Endothelial cell of umbilical vein (primary cell): ENCODE measurements around the gene PKP3. TPM values are rescaled to one million over a fixed set of nuclear protein-coding genes. Genes with fewer than 3 reads are reported as not detected.

Source experiments
- BruUV-seq: library from RNA; stranded (reverse); fragments of 400-500 nt; replicated peaks from 2 replicates; lab custom pipeline; 2021; lab: Mats Ljungman, UMichigan
- CTCF ChIA-PET: fragments of 300-600, 350-600 bp; sonication (Branson Sonifier 250); formaldehyde crosslinking; loops from one replicate; lab custom pipeline; 2021; ENCODE audit warnings: antibody characterized with exemption, inconsistent platforms; lab: Charles Lee
- POLR2A ChIA-PET: fragments of 300-600, 350-600 bp; sonication (Branson Sonifier 250); formaldehyde crosslinking; loops from one replicate; lab custom pipeline; 2021; ENCODE audit warnings: antibody characterized with exemption, inconsistent platforms; lab: Charles Lee
- DNase-seq: peaks from one replicate; pipeline ENCODE4 v3.0.0-alpha.2; 2011; ENCODE audit warnings: low read depth, low spot score
- FAIRE-seq: peaks from 2 replicates; lab custom pipeline; 2011; peaks lifted over from hg19 to GRCh38; lab: Jason Lieb, UNC
- H2AFZ ChIP-seq: 2 replicates; pipeline ENCODE4 v1.6.0; 2012; ENCODE audit warnings: low read depth, low read length, control low read depth, inconsistent platforms
- H3K27ac ChIP-seq: 2 replicates; pipeline ENCODE4 v1.5.1; 2011; ENCODE audit warnings: low read depth, mild to moderate bottlenecking, control low read depth, low read length, moderate library complexity; ENCODE audit not compliant: insufficient read depth
- H3K27me3 ChIP-seq, 2 experiments: 2 replicates each; pipeline versions ENCODE4 v1.6.0 to v1.6.1; 2011; ENCODE audit warnings: low read length in 2 of 2, mixed read lengths in 1 of 2; ENCODE audit not compliant: control insufficient read depth in 2 of 2, insufficient read depth in 2 of 2
- H3K36me3 ChIP-seq, 2 experiments: 2 replicates in 1 of 2; 3 replicates in 1 of 2; pipeline ENCODE4 v1.5.1; 2011; ENCODE audit warnings: low read length in 2 of 2, mild to moderate bottlenecking in 1 of 2, moderate library complexity in 1 of 2; ENCODE audit not compliant: control insufficient read depth in 2 of 2, insufficient read depth in 2 of 2; ENCODE audit errors: extremely low read depth in 1 of 2
- H3K4me1 ChIP-seq: 3 replicates; pipeline ENCODE4 v1.5.1; 2011; ENCODE audit warnings: mild to moderate bottlenecking, low read length; ENCODE audit not compliant: control insufficient read depth, insufficient read depth; ENCODE audit errors: extremely low read depth
- H3K4me2 ChIP-seq: 2 replicates; pipeline ENCODE4 v1.6.1; 2011; ENCODE audit warnings: low read length, control low read depth, mixed read lengths; ENCODE audit not compliant: insufficient read depth
- H3K4me3 ChIP-seq, 3 experiments: fragments of 200-600 bp in 1 of 3; sonication (generic), shearing (Covaris generic) in 1 of 3; replicated peaks in 1 of 3; 2 replicates each; pipeline ENCODE4 v1.5.1; 2011 to 2016; ENCODE audit warnings: control low read depth in 3 of 3, low read length in 3 of 3, mild to moderate bottlenecking in 2 of 3, inconsistent platforms in 1 of 3, low read depth in 1 of 3, moderate library complexity in 1 of 3; ENCODE audit not compliant: insufficient read depth in 1 of 3
- H3K79me2 ChIP-seq: 2 replicates; pipeline ENCODE4 v1.6.0; 2012; ENCODE audit warnings: low read length, inconsistent platforms; ENCODE audit not compliant: control insufficient read depth, insufficient read depth
- H3K9ac ChIP-seq: replicated peaks from 2 replicates; pipeline ENCODE3; 2011; ENCODE audit warnings: low read length, control low read depth; ENCODE audit not compliant: insufficient read depth; ENCODE audit errors: extremely low read depth
- H3K9me1 ChIP-seq: replicated peaks from 3 replicates; pipeline ENCODE4 v1.6.0; 2011; ENCODE audit warnings: mild to moderate bottlenecking, low read length; ENCODE audit not compliant: control insufficient read depth, insufficient read depth; ENCODE audit errors: extremely low read depth
- H3K9me3 ChIP-seq: replicated peaks from 2 replicates; pipeline ENCODE4 v1.5.1; 2012; ENCODE audit warnings: low read length, inconsistent platforms; ENCODE audit not compliant: control insufficient read depth, insufficient read depth
- H4K20me1 ChIP-seq: replicated peaks from 2 replicates; pipeline ENCODE3; 2011; ENCODE audit warnings: mild to moderate bottlenecking, low read length; ENCODE audit not compliant: control insufficient read depth, insufficient read depth; ENCODE audit errors: extremely low read depth
- CTCF ChIP-seq, 2 donors: IDR thresholded peaks; 1 replicate in 1 of 2; 2 replicates in 1 of 2; pipeline ENCODE4 v1.5.1; 2011; ENCODE audit warnings: low read length in 2 of 2, mild to moderate bottlenecking in 2 of 2, moderate library complexity in 2 of 2, control low read depth in 1 of 2, inconsistent platforms in 1 of 2, low read depth in 1 of 2; ENCODE audit not compliant: insufficient read depth in 1 of 2; ENCODE audit errors: extremely low read depth in 1 of 2
- EZH2 ChIP-seq: IDR thresholded peaks from 2 replicates; pipeline ENCODE4 v1.6.1; 2012; ENCODE audit warnings: borderline replicate concordance, low read depth, mild to moderate bottlenecking, moderate library complexity, low read length, inconsistent platforms; ENCODE audit not compliant: severe bottlenecking
- FOS ChIP-seq: IDR thresholded peaks from 2 replicates; pipeline ENCODE4 v1.6.1; 2011; ENCODE audit warnings: mild to moderate bottlenecking, low read length, moderate library complexity, borderline replicate concordance; ENCODE audit not compliant: insufficient read depth
- GATA2 ChIP-seq: IDR thresholded peaks from 2 replicates; pipeline ENCODE4 v1.7.0; 2011; ENCODE audit warnings: low read depth, mild to moderate bottlenecking, moderate library complexity, mixed read lengths, low read length; ENCODE audit not compliant: insufficient read length, insufficient read depth
- JUN ChIP-seq: IDR thresholded peaks from 2 replicates; pipeline ENCODE4 v1.6.1; 2011; ENCODE audit warnings: borderline replicate concordance, low read depth; ENCODE audit not compliant: insufficient read length, insufficient read depth
- MAX ChIP-seq: IDR thresholded peaks from 2 replicates; pipeline ENCODE4 v1.6.1; 2011; ENCODE audit not compliant: insufficient read depth, insufficient read length
- MYC ChIP-seq: IDR thresholded peaks from one replicate; pipeline ENCODE4 v1.6.1; 2011; ENCODE audit warnings: mild to moderate bottlenecking, low read depth, low read length
- POLR2A ChIP-seq: IDR thresholded peaks from 2 replicates; pipeline ENCODE4 v1.6.1; 2012; ENCODE audit warnings: low read depth, mild to moderate bottlenecking, control low read depth, low read length
- POLR2AphosphoS5 ChIP-seq: IDR thresholded peaks from 2 replicates; pipeline ENCODE4 v1.6.1; 2012; ENCODE audit warnings: low read depth, mild to moderate bottlenecking, control low read depth, low read length, moderate library complexity; ENCODE audit not compliant: insufficient read depth
- dilution Hi-C: fragments of 300-500 bp; cut with MboI; formaldehyde crosslinking; loops from one replicate; pipeline ENCODE4 v1.15.0; 2019; ENCODE audit warnings: low sequenced_read_pairs; ENCODE audit not compliant: extremely low pct_ligation_motif_present
- intact Hi-C: fragments of 100-400 bp; cut with micrococcal nuclease; formaldehyde crosslinking; loops from one replicate; pipeline ENCODE4 v1.10.0; 2022
- polyA plus RNA-seq, 4 experiments: library from polyadenylated mRNA; depleted of rRNA in 3 of 4; stranded (reverse) in 3 of 4; unstranded in 1 of 4; fragments of >200 nt; gene quantifications; 2 replicates each; pipeline versions ENCODE4 v1.2.1 to v1.2.3, GENCODE V29; 2011 to 2012; ENCODE audit warnings: missing spikeins in 1 of 4
- total RNA-seq: library from RNA; stranded (reverse); gene quantifications from 2 replicates; pipeline ENCODE4 v1.2.3, GENCODE V29; 2021

The PKP3 gene
- total and polyA plus RNA-seq, 2 donors (not counting 3 experiments of a cell fraction or from before 2014, with no cell fraction given), result 0.27 to 0.59 TPM

DNA sequence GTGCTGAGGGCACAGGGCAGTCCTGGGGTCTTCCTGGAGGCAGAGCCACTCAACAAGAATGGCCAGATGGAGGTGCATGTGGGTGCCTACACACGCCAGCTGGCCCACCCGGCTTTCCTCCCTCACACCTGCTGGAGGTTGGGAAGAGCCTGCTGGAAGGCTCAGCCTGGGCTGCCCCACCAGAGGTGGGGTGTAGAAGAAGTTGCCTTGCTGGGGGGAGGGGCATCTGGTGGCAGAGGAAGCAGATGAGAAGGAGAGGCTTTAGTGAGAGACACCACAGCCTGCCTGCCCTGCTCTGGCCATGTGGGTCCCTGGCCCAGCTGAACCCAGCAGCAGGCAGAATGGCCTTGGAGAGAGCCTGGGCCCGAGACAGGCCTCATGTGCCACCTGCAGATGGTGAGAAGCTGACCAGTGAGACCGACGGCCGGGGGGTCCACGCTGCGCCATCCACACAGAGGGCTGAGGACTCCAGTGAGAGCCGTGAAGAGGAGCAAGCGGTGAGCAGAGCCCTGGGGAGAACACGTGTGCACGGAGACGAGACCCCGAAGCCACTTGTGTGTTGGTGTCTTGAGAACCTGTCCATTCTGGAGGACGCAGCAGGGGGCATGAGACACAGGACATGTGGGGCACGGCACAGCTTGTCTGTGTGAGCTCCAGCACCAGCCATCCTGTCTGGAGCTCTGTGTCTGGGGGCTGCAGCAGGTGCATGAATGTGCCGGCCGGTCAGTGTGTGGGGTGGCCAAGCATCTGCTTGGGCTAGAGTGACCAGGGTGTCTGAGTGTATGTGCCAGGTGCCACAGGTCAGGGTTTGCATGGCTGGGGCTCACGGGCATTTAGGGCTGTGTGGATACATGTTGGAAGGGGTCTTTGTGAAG is 22.1 kb upstream of the PKP3 start:
- Histone ChIP-seq H4K20me1 (no peaks in the 10 kb centered on the region), H3K27me3 (peaks cover 17 to 20% of the 10 kb centered on the region in 2 experiments), H3K79me2 (no peaks in the 10 kb centered on the region), H2AFZ (no peak overlapping the region), H3K36me3 (no peaks in the 10 kb centered on the region), H3K4me1 (no peaks in the 10 kb centered on the region), H3K4me2 (no peak overlapping the region), H3K9me3 (no peaks in the 10 kb centered on the region), H3K9me1 (no peaks in the 10 kb centered on the region), H3K9ac (no peak overlapping the region), H3K27ac (no peak overlapping the region), H3K4me3 (no peak overlapping the region)
- ChIA-PET CTCF (interaction anchor here (1.0 to 1.6 kb wide), 4 partner anchors 15 to 121 kb away, joined by 3 to 7 read pairs (median 4); no protein-coding TSS in a partner anchor), POLR2A (no interaction called here)
- intact Hi-C loops (loop anchor here (2.0 kb wide), 1 partner anchor 77 kb away; no protein-coding TSS in a partner anchor), dilution Hi-C loops (no loop called here)
- no peak for TF ChIP-seq EZH2
- no peak for TF ChIP-seq JUN
- no peak for TF ChIP-seq MAX
- TF ChIP-seq CTCF (IDR thresholded peaks at IDR 0.05; ENCODE audit: extremely low read depth in 1 of 2, insufficient read depth in 1 of 2, low read depth in 1 of 2, low read length in 2 of 2), result no peak
- TF ChIP-seq FOS, result no peak
- no peak for TF ChIP-seq MYC
- no peak for TF ChIP-seq POLR2AphosphoS5
- TF ChIP-seq POLR2A, result no peak
- no peak for TF ChIP-seq GATA2
- BruUV-seq, result no TSS peak
- FAIRE-seq (no peak), DNase-seq (no peak)
